Left hindlimb (tissue), 1 donor: ENCODE data around the gene LYPD6.
"Not testable (repeated sequence)": the region's sequence is repeated elsewhere in the genome, so short reads cannot be mapped to it uniquely, and the experiment has no call there.

Experiments
- DNase-seq: peaks from one replicate; pipeline ENCODE4 v3.0.0-alpha.2; 2018

The LYPD6 gene

GRCh38 chr2:149458502-149458901 is 128.1 kb downstream of the LYPD6 start:
- DNase-seq = no peak

GRCh38 chr2:149463328-149464002 is 133.1 kb downstream of the LYPD6 start:
- no peak for DNase-seq

GRCh38 chr2:149464396-149464795 is 134.0 kb downstream of the LYPD6 start:
- DNase-seq = no peak

GRCh38 chr2:149465873-149466272 is 135.5 kb downstream of the LYPD6 start:
- DNase-seq = no peak

- no peak for DNase-seq
Observed at GRCh38 chr2:149466635-149467034, 136.2 kb downstream of the LYPD6 start.

GRCh38 chr2:149467436-149467835 is 137.0 kb downstream of the LYPD6 start:
- DNase-seq = no peak

- DNase-seq = no peak
Observed at GRCh38 chr2:149468636-149469035, 138.2 kb downstream of the LYPD6 start.

- no peak for DNase-seq
Observed at GRCh38 chr2:149470046-149470445, 139.7 kb downstream of the LYPD6 start.

- DNase-seq = no peak
Observed at GRCh38 chr2:149472413-149472812, 142.0 kb downstream of the LYPD6 start.

GRCh38 chr2:149473068-149473467 is 142.7 kb downstream of the LYPD6 start:
- DNase-seq = no peak

- DNase-seq = no peak
Observed at GRCh38 chr2:149473521-149473920, 143.1 kb downstream of the LYPD6 start.

GRCh38 chr2:149483004-149483605 is 152.7 kb downstream of the LYPD6 start:
- DNase-seq = no peak

GRCh38 chr2:149486664-149487063 is 156.3 kb downstream of the LYPD6 start:
- DNase-seq = no peak

GRCh38 chr2:149487189-149487588 is 156.8 kb downstream of the LYPD6 start:
- no peak for DNase-seq

GRCh38 chr2:149488706-149489440 is 158.5 kb downstream of the LYPD6 start:
- no peak for DNase-seq

GRCh38 chr2:149489452-149489851 is 159.1 kb downstream of the LYPD6 start:
- no peak for DNase-seq

- no peak for DNase-seq
Observed at GRCh38 chr2:149490296-149490695, 159.9 kb downstream of the LYPD6 start.

GRCh38 chr2:149492923-149493322 is 162.5 kb downstream of the LYPD6 start:
- DNase-seq = no peak

- DNase-seq = not testable (repeated sequence)
Observed at GRCh38 chr2:149499204-149499603, 168.8 kb downstream of the LYPD6 start.

GRCh38 chr2:149506808-149507207 is 176.4 kb downstream of the LYPD6 start:
- not testable (repeated sequence) for DNase-seq

- DNase-seq = no peak
Observed at GRCh38 chr2:149507974-149508373, 177.6 kb downstream of the LYPD6 start.

- no peak for DNase-seq
Observed at GRCh38 chr2:149513461-149513860, 183.1 kb downstream of the LYPD6 start.
